A549 (cell line): Measurements from ENCODE around the gene NUP58. TPM values are rescaled to one million over a fixed set of nuclear protein-coding genes. Genes with fewer than 3 reads are reported as not detected.

Experiments
- ATAC-seq, 2 experiments: fragments of 200-7000 bp in 1 of 2; fragments of >200 bp in 1 of 2; cut with Nextera tagmentation in 1 of 2; cut with Tn5 transposase in 1 of 2; 3 replicates each; pipeline versions ENCODE4 v1.8.0 to v1.9.1; 2018 to 2020; ENCODE audit warnings: mild to moderate bottlenecking in 1 of 2, moderate library complexity in 1 of 2
- CTCF ChIA-PET: fragments of 300-600 bp; sonication (Branson Sonifier 250); formaldehyde crosslinking; extraction: SDS; loops from one replicate; lab custom pipeline; 2021; ENCODE audit warnings: antibody characterized with exemption, inconsistent platforms; lab: Yijun Ruan, JAX
- POLR2A ChIA-PET: fragments of 350-600 bp; formaldehyde crosslinking; extraction: SDS; loops from one replicate; lab custom pipeline; 2021; ENCODE audit warnings: antibody characterized with exemption, inconsistent platforms; lab: Yijun Ruan, JAX
- DNase-seq, 2 experiments: peaks; one replicate each; pipeline versions ENCODE4 v3.0.0 to v3.0.0-alpha.2; 2011 to 2016; ENCODE audit warnings: low read depth in 1 of 2, low spot score in 1 of 2
- FAIRE-seq: peaks from 2 replicates; lab custom pipeline; 2011; peaks lifted over from hg19 to GRCh38; lab: Jason Lieb, UNC
- H3K27ac ChIP-seq, 2 experiments: fragments of >200 bp; sonication (Bioruptor Twin); formaldehyde crosslinking; 3 replicates each; pipeline ENCODE4 v1.5.1; 2016 to 2017
- H3K4me1 ChIP-seq: fragments of >200 bp; sonication (Bioruptor Twin); formaldehyde crosslinking; 3 replicates; pipeline ENCODE4 v1.6.1; 2016
- H3K4me2 ChIP-seq: fragments of >200 bp; sonication (Bioruptor Twin); formaldehyde crosslinking; 3 replicates; pipeline ENCODE4 v1.6.1; 2016
- H3K4me3 ChIP-seq: fragments of >200 bp; sonication (Bioruptor Twin); formaldehyde crosslinking; 3 replicates; pipeline ENCODE4 v1.5.1; 2016
- H3K9me3 ChIP-seq: fragments of >200 bp; sonication (Bioruptor Twin); formaldehyde crosslinking; 3 replicates; pipeline ENCODE4 v1.6.1; 2016
- CBX2 ChIP-seq: fragments of 200-600 bp; sonication (generic); IDR thresholded peaks from 2 replicates; pipeline ENCODE4 v1.6.1; 2016; ENCODE audit warnings: low read depth, mild to moderate bottlenecking, borderline replicate concordance
- CEBPB ChIP-seq, 2 experiments: fragments of >200 bp in 1 of 2; sonication (Bioruptor Twin) in 1 of 2; formaldehyde crosslinking in 1 of 2; IDR thresholded peaks; 2 replicates each; pipeline ENCODE4 v1.6.1; 2012 to 2016
- EHF ChIP-seq: fragments of 250-450 bp; sonication (Bioruptor Pico); IDR thresholded peaks from 2 replicates; pipeline ENCODE4 v1.5.0; 2020; ENCODE audit warnings: mild to moderate bottlenecking
- FOSB ChIP-seq: fragments of 250-450 bp; sonication (Bioruptor Pico); IDR thresholded peaks from 2 replicates; pipeline ENCODE4 v1.5.0; 2020; ENCODE audit warnings: mild to moderate bottlenecking, moderate library complexity
- FOSL2 ChIP-seq, 2 experiments: fragments of 450-650 bp in 1 of 2; fragments of >200 bp in 1 of 2; sonication (Bioruptor Twin) in 1 of 2; formaldehyde crosslinking; IDR thresholded peaks; 2 replicates each; pipeline versions ENCODE4 v1.5.0 to v1.6.1; 2016 to 2020; ENCODE audit warnings: mild to moderate bottlenecking in 1 of 2, moderate library complexity in 1 of 2
- HEYL ChIP-seq: fragments of 250-450 bp; sonication (Bioruptor Pico); IDR thresholded peaks from 2 replicates; pipeline ENCODE4 v1.8.0; 2021; ENCODE audit warnings: mild to moderate bottlenecking, moderate library complexity
- NFE2L2 ChIP-seq: fragments of 150-350 bp; conservative IDR thresholded peaks from 2 replicates; pipeline ENCODE4 v1.6.1; 2014; ENCODE audit warnings: low read length
- NPAS2 ChIP-seq: fragments of 250-450 bp; sonication (Bioruptor Pico); IDR thresholded peaks from 2 replicates; pipeline ENCODE4 v1.8.0; 2022; ENCODE audit warnings: mild to moderate bottlenecking, moderate library complexity, borderline replicate concordance
- NR3C1 ChIP-seq: fragments of >200 bp; sonication (Bioruptor Twin); formaldehyde crosslinking; IDR thresholded peaks from 3 replicates; pipeline ENCODE4 v1.6.1; 2017
- PBX3 ChIP-seq: IDR thresholded peaks from 2 replicates; pipeline ENCODE4 v1.6.1; 2012
- PHF8 ChIP-seq: fragments of 200-600 bp; sonication (generic); IDR thresholded peaks from 2 replicates; pipeline ENCODE4 v1.6.1; 2016; ENCODE audit warnings: low read depth, mild to moderate bottlenecking, antibody characterized with exemption, moderate library complexity, borderline replicate concordance
- POLR2A ChIP-seq: IDR thresholded peaks from 2 replicates; pipeline ENCODE4 v1.6.1; 2012; ENCODE audit warnings: mild to moderate bottlenecking, low read length
- RAD21 ChIP-seq, 2 experiments: fragments of >200 bp in 1 of 2; sonication (Bioruptor Twin) in 1 of 2; formaldehyde crosslinking in 1 of 2; IDR thresholded peaks in 1 of 2; conservative IDR thresholded peaks in 1 of 2; 2 replicates in 1 of 2; 3 replicates in 1 of 2; pipeline ENCODE4 v1.6.1; 2012 to 2018; ENCODE audit warnings: inconsistent platforms in 1 of 2
- RCOR1 ChIP-seq: fragments of 150-350 bp; IDR thresholded peaks from 2 replicates; pipeline ENCODE4 v1.6.1; 2014; ENCODE audit warnings: antibody characterized with exemption, low read length, low read depth
- RFX5 ChIP-seq: fragments of 450-650 bp; IDR thresholded peaks from 2 replicates; pipeline ENCODE4 v1.7.1; 2014; ENCODE audit warnings: antibody characterized with exemption, mild to moderate bottlenecking, moderate library complexity
- ZC3H11A ChIP-seq: fragments of 450-650 bp; IDR thresholded peaks from 2 replicates; pipeline ENCODE4 v1.6.1; 2014; ENCODE audit warnings: antibody characterized with exemption, mild to moderate bottlenecking
- WGBS: methylation state at CpG from one replicate; pipeline ENCODE4 v1.1.6; 2017; ENCODE audit errors: missing lambda C conversion rate; 5-methylcytosine and 5-hydroxymethylcytosine counted together
- polyA plus RNA-seq, 4 experiments: library from polyadenylated mRNA; depleted of rRNA in 3 of 4; stranded (reverse); fragments of >200 nt; fragmentation: RNase III in 1 of 4; extraction: RNeasy Plus Mini Kit Qiagen cat#74134 plus additional on column Dnase treatment in 1 of 4; gene quantifications; 2 replicates in 3 of 4; 3 replicates in 1 of 4; pipeline ENCODE4 v1.2.3, GENCODE V29; 2011 to 2017

NUP58 gene
- polyA plus RNA-seq, 2 of the 4 experiments (the other 2 are of a cell fraction): 19.6 to 55.6 TPM

DNA sequence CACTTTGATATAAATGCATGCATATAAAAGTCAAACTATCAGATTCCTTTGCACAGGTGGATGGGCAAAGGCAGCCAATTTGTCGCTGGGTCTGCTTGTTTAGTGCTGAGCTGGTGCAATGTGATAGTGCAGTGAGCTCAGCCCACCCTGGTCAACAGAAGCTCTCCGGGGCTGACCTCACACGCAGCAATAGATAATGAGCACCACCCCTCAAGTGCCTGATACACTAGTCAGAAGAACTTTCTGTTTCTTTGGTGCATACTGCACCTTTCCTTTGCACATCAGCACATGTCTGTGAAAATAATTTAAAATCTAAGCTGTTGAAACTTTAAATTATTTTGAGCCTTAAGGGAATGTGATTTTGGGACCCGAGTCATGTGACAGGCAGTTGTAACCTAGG lies 90.5 kb downstream of the NUP58 start:
- H3K4me1 ChIP-seq: no peaks in the 10 kb centered on the region
- H3K4me3 ChIP-seq: no peak overlapping the region
- CTCF ChIA-PET: interaction anchor here (2.8 kb wide), 1 partner anchor 16 kb away, joined by 11 read pairs; no protein-coding TSS in a partner anchor
- FAIRE-seq (no peak), ATAC-seq (no peak), DNase-seq (no peak)
- H3K4me2 ChIP-seq: no peak overlapping the region
- no peaks in the 10 kb centered on the region for H3K9me3 ChIP-seq
- no peak for TF ChIP-seq PBX3
- no peak for TF ChIP-seq NR3C1
- no peak for TF ChIP-seq RCOR1
- no peak for TF ChIP-seq EHF (CRISPR knock-in tag)
- TF ChIP-seq PHF8: no peak
- no peak for TF ChIP-seq RFX5
- no peak for TF ChIP-seq CEBPB (IDR thresholded peaks at IDR 0.05)
- no peak for TF ChIP-seq FOSL2 (IDR thresholded peaks at IDR 0.05)
- no peak for TF ChIP-seq FOSL2 (CRISPR knock-in tag; IDR thresholded peaks at IDR 0.05)
- no peak for TF ChIP-seq ZC3H11A
- TF ChIP-seq FOSB (CRISPR knock-in tag): no peak
- TF ChIP-seq CBX2: no peak
- no peak for TF ChIP-seq NPAS2
- no peak for TF ChIP-seq POLR2A
- TF ChIP-seq RAD21 (conservative IDR thresholded peaks at IDR 0.05 in 1 of 2, IDR thresholded peaks at IDR 0.05 in 1 of 2): no peak
- no peak for TF ChIP-seq NFE2L2
- no peak for TF ChIP-seq HEYL (CRISPR knock-in tag)
- H3K27ac ChIP-seq: no peak overlapping the region
- POLR2A ChIA-PET: no interaction called here
- WGBS: 21% methylated on average over 3 of the region's 4 CpGs

Other genes starting within 250 kb of the NUP58 start
- 0.39 and 0.42 TPM in 2 replicates for gene PABPC3, start 205.5 kb upstream of the NUP58 start, polyA plus RNA-seq (2011; rRNA removed)
- 0.20 to 0.34 TPM (median 0.22 TPM) in 3 replicates for gene PABPC3, start 205.5 kb upstream of the NUP58 start, polyA plus RNA-seq (2017; fragmentation: RNase III; extraction: RNeasy Plus Mini Kit Qiagen cat#74134 plus additional on column Dnase treatment)
- not detected in 2 replicates for gene AMER2, start 129.3 kb upstream of the NUP58 start, polyA plus RNA-seq (2011; rRNA removed)
- gene AMER2, start 129.3 kb upstream of the NUP58 start, polyA plus RNA-seq (2017; fragmentation: RNase III; extraction: RNeasy Plus Mini Kit Qiagen cat#74134 plus additional on column Dnase treatment): not detected in 3 replicates
- 15.1 and 22.4 TPM in 2 replicates for gene MTMR6, start 14.1 kb upstream of the NUP58 start, polyA plus RNA-seq (2011; rRNA removed)
- 8.7 to 9.1 TPM (median 8.8 TPM) in 3 replicates for gene MTMR6, start 14.1 kb upstream of the NUP58 start, polyA plus RNA-seq (2017; fragmentation: RNase III; extraction: RNeasy Plus Mini Kit Qiagen cat#74134 plus additional on column Dnase treatment)
- not detected in 2 replicates for gene ATP8A2, start 70.3 kb downstream of the NUP58 start, polyA plus RNA-seq (2011; rRNA removed)
- gene ATP8A2, start 70.3 kb downstream of the NUP58 start, polyA plus RNA-seq (2017; fragmentation: RNase III; extraction: RNeasy Plus Mini Kit Qiagen cat#74134 plus additional on column Dnase treatment): 0.03 TPM in 1 of 3 replicates, not detected in the others